Heart left ventricle (tissue), 16 donors: Measurements from ENCODE around the gene DNM3. TPM values are rescaled to one million over a fixed set of nuclear protein-coding genes. Genes with fewer than 3 reads are reported as not detected.

Experiments
- ATAC-seq, 4 donors: fragments of 200-7000 bp; cut with Tn5 transposase; one replicate each; pipeline ENCODE4 v1.9.1; 2020 to 2022; ENCODE audit warnings: moderate library complexity in 4 of 4, mild to moderate bottlenecking in 3 of 4, moderate number of reproducible peaks in 1 of 4
- DNase-seq, 5 donors: peaks; one replicate each; pipeline ENCODE4 v3.0.0-alpha.2; 2020
- H3K27ac ChIP-seq, 12 donors: fragments of 200-600 bp; sonication (generic) in 4 of 12; one replicate each; pipeline versions ENCODE4 v1.5.0 to v1.8.0; 2016 to 2022; ENCODE audit warnings: mild to moderate bottlenecking in 2 of 12
- H3K27me3 ChIP-seq, 9 donors: fragments of 200-600 bp; sonication (generic) in 2 of 9; one replicate each; pipeline versions ENCODE4 v1.5.1 to v1.8.0; 2016 to 2022; ENCODE audit warnings: mild to moderate bottlenecking in 3 of 9
- H3K36me3 ChIP-seq, 9 donors: fragments of 200-600 bp; sonication (generic) in 2 of 9; one replicate each; pipeline versions ENCODE4 v1.5.0 to v1.8.0; 2018 to 2022; ENCODE audit warnings: mild to moderate bottlenecking in 2 of 9
- H3K4me1 ChIP-seq, 12 donors: fragments of 200-600 bp; sonication (generic) in 4 of 12; one replicate each; pipeline versions ENCODE4 v1.5.0 to v1.8.0; 2016 to 2022; ENCODE audit warnings: mild to moderate bottlenecking in 3 of 12
- H3K4me3 ChIP-seq, 12 donors: fragments of 200-600 bp; sonication (generic) in 4 of 12; one replicate each; pipeline versions ENCODE4 v1.5.0 to v1.8.0; 2017 to 2022; ENCODE audit warnings: mild to moderate bottlenecking in 9 of 12, moderate library complexity in 4 of 12
- H3K9me3 ChIP-seq, 12 donors: fragments of 200-600 bp; sonication (generic) in 4 of 12; one replicate each; pipeline versions ENCODE4 v1.5.0 to v1.8.0; 2016 to 2022; ENCODE audit warnings: mild to moderate bottlenecking in 1 of 12
- CTCF ChIP-seq, 12 donors: fragments of 200-600 bp; sonication (generic) in 4 of 12; IDR thresholded peaks; one replicate each; pipeline versions ENCODE4 v1.5.0 to v1.8.0; 2018 to 2022; ENCODE audit warnings: antibody characterized with exemption in 12 of 12, mild to moderate bottlenecking in 5 of 12
- POLR2A ChIP-seq, 2 donors: fragments of 450-650 bp; IDR thresholded peaks; one replicate each; pipeline ENCODE4 v1.6.1; 2017; ENCODE audit warnings: antibody characterized with exemption in 2 of 2, mild to moderate bottlenecking in 2 of 2, moderate library complexity in 2 of 2
- WGBS, 4 donors: extraction: QIAGEN DNeasy Blood & Tissue Kit in 2 of 4; methylation state at CpG; one replicate each; pipeline versions ENCODE4 v1.1.5 to v1.1.7; 2013 to 2018; 5-methylcytosine and 5-hydroxymethylcytosine counted together
- intact Hi-C, 10 donors: fragments of 100-400 bp; cut with DNase I; formaldehyde crosslinking; loops; one replicate each; pipeline versions ENCODE4 v1.11.1 to v1.14.2; 2022
- polyA plus RNA-seq, 2 donors: library from polyadenylated mRNA; stranded (reverse); fragments of 200-250 nt; gene quantifications; one replicate each; pipeline ENCODE4 v1.2.3, GENCODE V29; 2013
- total RNA-seq, 9 donors: library from RNA; depleted of rRNA in 2 of 9; stranded (reverse); fragments of >200 nt in 2 of 9; fragmentation: NEBNext Ultra II Directional in 3 of 9; extraction: Animal tissue kit (Norgen Biotek cat#: 25700) in 3 of 9; gene quantifications; one replicate each; pipeline versions ENCODE4 v1.1.0 to v1.2.4, GENCODE V29; 2016 to 2023
- donor health status: ischemic (EF 13 %, LVEDD 7.1; RV severe dilation, severe dysfunction).
- donor health status: healthy with polysubstance abuse.
- donor health status: DM: no; HTN: yes; CAD: no.
- donor health status: DM: no; HTN: no; CAD: no.
- donor health status: ischemic (EF 25% LVEDD 6.9; RV normal size, moderate dysfunction).
- donor health status: ischemic (EF 25% LVEDD 5.7; RV mildly dilated, moderate dysfunction).
- donor health status: healthy.
- donor health status: DM: yes; HTN: yes; CAD: no.
- donor health status: ischemic (EF 35%, LVEDD 5.7; RV mildly dilated, moderate dysfunction).
- donor health status: nonischemic (EF 11% LVEDD 7.7; RV severe dilation, severe dysfunction).
- donor health status: DM: yes; HTN: yes; CAD: no.
- donor health status: PGD.
- donor health status: ischemic (EF 29% LVEDD 5.4; RV normal size, mild dysfunction).
- donor health status: nonischemic (EF 23%, LVEDD 6.1; RV moderate dilation, normal function).

Gene DNM3
- total and polyA plus RNA-seq, 11 donors: 0.44 to 3.9 (median 1.9) TPM

DNA sequence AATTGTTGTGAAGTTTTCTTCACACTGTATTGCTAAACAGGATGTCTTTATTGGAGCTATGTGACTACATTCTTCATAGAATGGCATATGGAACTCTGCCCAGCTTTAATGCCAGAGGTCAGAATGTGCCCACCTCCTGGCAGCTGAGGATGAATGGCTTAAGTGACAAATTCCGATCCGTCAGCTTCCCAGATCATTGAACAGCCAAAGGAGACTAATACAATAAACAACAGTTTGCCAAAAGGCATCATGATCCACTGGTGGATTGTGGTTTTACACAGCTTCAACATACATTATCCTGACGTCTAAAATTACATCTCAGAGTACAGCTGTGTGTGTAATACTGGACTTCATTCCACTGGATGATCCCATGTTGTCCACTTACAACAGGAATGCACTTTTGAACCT is 510.5 kb downstream of the DNM3 start:
- DNase-seq: no peak
- no peaks in the 10 kb centered on the region for H3K27me3 ChIP-seq
- WGBS, 4 donors: 30 to 58% (median 43%) methylated on average over 3 of the region's 3 CpGs
- ATAC-seq: peak in 1 of 4 donors; percentile 24
- H3K36me3 ChIP-seq: no peaks in the 10 kb centered on the region
- TF ChIP-seq CTCF (IDR thresholded peaks at IDR 0.05): no peak
- TF ChIP-seq POLR2A (IDR thresholded peaks at IDR 0.05): no peak
- peaks cover 0 to 19% (median 3%) of the 10 kb centered on the region in 12 donors for H3K9me3 ChIP-seq
- H3K4me1 ChIP-seq: peaks cover 0 to 32% (median 17%) of the 10 kb centered on the region in 12 donors
- no peak overlapping the region for H3K4me3 ChIP-seq
- peak overlapping the region in 3 of 12 donors; percentile 1 to 13 (median 7) for H3K27ac ChIP-seq
- intact Hi-C loops: no loop called here

- WGBS, 4 donors: 83 to 100% (median 93%) methylated on average over 1 of the region's 1 CpG
- TF ChIP-seq POLR2A (IDR thresholded peaks at IDR 0.05): no peak
- no peak for TF ChIP-seq CTCF (IDR thresholded peaks at IDR 0.05)
- Histone ChIP-seq H3K4me1 (peaks cover 0 to 39% (median 18%) of the 10 kb centered on the region in 12 donors), H3K4me3 (no peak overlapping the region), H3K27ac (no peak overlapping the region), H3K36me3 (no peaks in the 10 kb centered on the region), H3K27me3 (no peaks in the 10 kb centered on the region), H3K9me3 (peaks cover 0 to 12% (median 2%) of the 10 kb centered on the region in 12 donors)
- ATAC-seq (no peak), DNase-seq (no peak)
- intact Hi-C loops: no loop called here
These were observed 511.1 kb downstream of the DNM3 start for GRCh38 chr1:172352435-172352834.

DNA sequence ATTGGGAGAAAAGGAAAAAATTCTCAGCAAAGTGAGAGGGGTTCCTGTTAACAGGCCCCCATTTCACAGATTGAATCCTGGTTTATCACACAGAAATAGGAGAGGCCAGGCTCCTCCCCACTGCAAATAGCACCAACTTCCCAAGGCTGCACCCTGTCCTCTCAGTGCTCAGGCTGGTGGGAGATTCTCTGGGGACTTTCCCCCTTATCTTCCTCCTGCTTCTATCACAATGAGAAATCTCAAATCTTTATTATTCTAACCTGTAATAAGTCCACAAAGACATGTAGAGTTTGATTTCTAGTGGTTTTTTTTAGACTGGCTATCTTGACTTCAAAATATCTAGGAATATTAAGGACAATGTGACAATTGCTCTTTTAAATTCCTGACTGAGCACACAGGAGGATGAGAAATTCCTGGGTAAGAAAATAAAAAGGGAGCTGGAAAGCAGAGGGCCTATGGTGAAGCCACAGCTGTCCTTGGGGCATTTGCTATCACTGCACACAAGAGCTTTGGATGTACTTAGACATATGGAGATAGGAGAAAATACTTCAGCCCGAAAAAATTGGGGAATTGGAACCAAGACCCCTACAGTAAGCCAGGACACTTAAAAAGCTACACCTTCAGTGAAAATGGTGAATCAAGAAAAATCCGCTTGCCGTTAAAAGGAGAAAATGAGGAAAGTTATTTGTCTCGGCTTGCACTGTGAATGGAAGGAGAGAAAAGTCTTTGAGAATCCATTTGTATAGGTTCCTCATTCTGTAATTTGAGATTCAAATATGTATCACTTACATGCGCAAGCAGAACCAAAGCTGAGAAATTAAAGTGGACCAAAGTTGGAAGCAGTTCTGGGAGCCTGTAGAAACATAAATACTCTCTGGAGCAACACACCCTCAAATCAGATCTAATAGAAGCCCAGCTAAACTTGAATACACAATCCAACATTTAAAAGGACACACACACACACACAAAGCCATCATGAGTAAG is 513.3 kb downstream of the DNM3 start:
- Histone ChIP-seq H3K27ac (no peak overlapping the region), H3K4me3 (no peak overlapping the region), H3K9me3 (no peaks in the 10 kb centered on the region), H3K36me3 (no peaks in the 10 kb centered on the region), H3K27me3 (no peaks in the 10 kb centered on the region), H3K4me1 (peaks cover 6 to 60% (median 37%) of the 10 kb centered on the region in 12 donors)
- intact Hi-C loops: loop anchor here in 4 of 10 donors (5.0 kb wide), 3 partner anchors 32 to 43 kb away; no protein-coding TSS in a partner anchor
- no peak for DNase-seq
- 84 to 90% (median 88%) methylated on average over 5 of the region's 5 CpGs for WGBS, 4 donors
- no peak for ATAC-seq
- TF ChIP-seq CTCF (IDR thresholded peaks at IDR 0.05) (no peak), POLR2A (IDR thresholded peaks at IDR 0.05) (no peak)

- DNase-seq (no peak), ATAC-seq (peak in 2 of 4 donors; percentile 6 to 35)
- H3K36me3 ChIP-seq: no peaks in the 10 kb centered on the region
- peaks cover 6 to 67% (median 43%) of the 10 kb centered on the region in 12 donors for H3K4me1 ChIP-seq
- intact Hi-C loops: loop anchor here in 4 of 10 donors (5.0 kb wide), 3 partner anchors 34 to 41 kb away; no protein-coding TSS in a partner anchor
- H3K4me3 ChIP-seq: no peak overlapping the region
- no peaks in the 10 kb centered on the region for H3K27me3 ChIP-seq
- peak overlapping the region in 8 of 12 donors; percentile 14 to 91 (median 42) for H3K27ac ChIP-seq
- H3K9me3 ChIP-seq: no peaks in the 10 kb centered on the region
- TF ChIP-seq POLR2A (IDR thresholded peaks at IDR 0.05) (no peak), CTCF (IDR thresholded peaks at IDR 0.05) (no peak)
These were observed 515.3 kb downstream of the DNM3 start for GRCh38 chr1:172356620-172357019.
